ENCODE data around the gene TARM1.
"Not testable (repeated sequence)": the region's sequence is repeated elsewhere in the genome, so short reads cannot be mapped to it uniquely, and the experiment has no call there.

Gene TARM1

DNA sequence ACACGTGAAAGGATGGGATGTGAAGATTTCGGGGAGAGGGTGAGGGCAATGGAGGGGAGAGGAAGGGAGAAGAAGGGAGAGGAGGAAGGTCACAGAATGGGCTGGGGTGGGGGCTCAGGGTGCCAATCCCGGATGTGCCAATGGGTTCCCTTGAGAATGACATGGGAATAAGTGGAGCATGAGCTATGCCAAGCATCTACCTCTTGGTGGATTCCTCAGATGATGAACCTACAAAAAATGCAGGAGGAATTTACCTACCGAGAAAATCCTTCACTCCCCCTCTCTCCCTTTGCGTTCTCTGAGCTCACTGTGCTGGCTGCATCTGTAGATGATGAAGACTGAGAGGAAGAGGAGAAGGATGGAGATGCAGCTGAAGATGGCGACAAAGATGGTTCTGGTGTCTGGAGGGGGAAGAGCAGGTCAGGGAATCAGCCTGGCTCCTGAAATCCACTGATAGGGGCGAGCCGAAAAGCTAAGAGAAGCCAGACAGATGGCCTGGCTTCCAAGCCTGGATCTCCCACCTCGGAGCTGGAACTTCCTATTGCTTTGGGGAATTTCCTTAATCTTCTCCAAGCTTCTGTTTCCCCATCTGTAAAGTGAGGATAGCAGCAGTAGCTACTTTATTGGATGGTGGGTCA is 39.1 kb downstream of the TARM1 start:
- Histone ChIP-seq H3K27me3 (no peaks in the 10 kb centered on the region), H3K4me1 (no peaks in the 10 kb centered on the region), H3K9me3 (no peaks in the 10 kb centered on the region), H3K4me3 (ENCODE audit: low read depth, low read length) (no peak overlapping the region), H3K36me3 (no peaks in the 10 kb centered on the region)
- DNase-seq, result no peak
- TF ChIP-seq CTCF (IDR thresholded peaks at IDR 0.05; ENCODE audit: low read depth, low read length), result no peak

DNA sequence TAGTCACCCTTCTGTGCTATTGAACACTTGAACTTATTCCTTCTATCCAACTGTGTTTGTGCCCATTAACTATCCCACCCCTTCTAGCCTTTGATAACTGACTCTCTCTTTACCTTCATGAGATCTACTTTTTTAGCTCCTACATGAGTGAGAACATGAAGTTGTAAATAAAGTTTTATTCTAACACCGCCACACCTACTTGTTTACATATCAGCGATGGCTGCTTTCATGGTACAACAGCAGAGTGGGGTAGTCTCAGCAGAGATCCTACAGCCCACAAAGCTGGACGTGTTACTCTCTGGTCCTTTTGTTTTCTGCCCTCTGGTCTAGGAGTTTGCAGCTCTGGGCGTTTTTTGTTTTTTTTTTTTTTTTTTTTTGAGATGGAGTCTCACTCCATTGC is 41.2 kb downstream of the TARM1 start:
- Histone ChIP-seq H3K4me1 (no peaks in the 10 kb centered on the region), H3K9me3 (no peaks in the 10 kb centered on the region), H3K27me3 (no peaks in the 10 kb centered on the region), H3K4me3 (ENCODE audit: low read depth, low read length) (no peak overlapping the region), H3K36me3 (no peaks in the 10 kb centered on the region)
- no peak for DNase-seq
- no peak for TF ChIP-seq CTCF (IDR thresholded peaks at IDR 0.05; ENCODE audit: low read depth, low read length)

DNA sequence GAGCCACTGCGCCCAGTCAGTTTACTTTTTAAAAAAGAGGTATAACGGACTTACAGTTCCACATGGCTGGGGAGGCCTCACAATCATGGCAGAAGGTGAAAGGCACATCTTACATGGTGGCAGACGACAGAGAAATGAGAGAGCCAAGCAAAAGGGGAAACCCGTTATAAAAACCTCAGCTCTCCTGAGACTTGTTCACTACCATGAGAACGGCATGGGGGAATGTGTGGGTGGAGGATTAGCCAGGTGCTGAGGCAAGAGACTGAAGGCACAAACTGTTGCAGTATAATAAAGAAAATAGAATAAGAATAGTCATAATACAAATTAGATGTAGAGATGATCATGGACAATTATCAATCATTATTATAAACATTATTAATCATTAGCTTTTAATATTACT is 44.6 kb downstream of the TARM1 start:
- DNase-seq; H3K4me3 ChIP-seq (ENCODE audit: low read depth, low read length); H3K36me3 ChIP-seq; H3K27me3 ChIP-seq; H3K9me3 ChIP-seq; H3K4me1 ChIP-seq: not testable (repeated sequence)

GRCh38 chr19:54035215-54036178 is 45.7 kb downstream of the TARM1 start:
- Histone ChIP-seq H3K4me1 (no peaks in the 10 kb centered on the region), H3K9me3 (no peaks in the 10 kb centered on the region), H3K36me3 (no peaks in the 10 kb centered on the region), H3K4me3 (ENCODE audit: low read depth, low read length) (no peak overlapping the region), H3K27me3 (peaks cover 5% of the 10 kb centered on the region)
- no peak for DNase-seq
- no peak for TF ChIP-seq CTCF (IDR thresholded peaks at IDR 0.05; ENCODE audit: low read depth, low read length)

DNA sequence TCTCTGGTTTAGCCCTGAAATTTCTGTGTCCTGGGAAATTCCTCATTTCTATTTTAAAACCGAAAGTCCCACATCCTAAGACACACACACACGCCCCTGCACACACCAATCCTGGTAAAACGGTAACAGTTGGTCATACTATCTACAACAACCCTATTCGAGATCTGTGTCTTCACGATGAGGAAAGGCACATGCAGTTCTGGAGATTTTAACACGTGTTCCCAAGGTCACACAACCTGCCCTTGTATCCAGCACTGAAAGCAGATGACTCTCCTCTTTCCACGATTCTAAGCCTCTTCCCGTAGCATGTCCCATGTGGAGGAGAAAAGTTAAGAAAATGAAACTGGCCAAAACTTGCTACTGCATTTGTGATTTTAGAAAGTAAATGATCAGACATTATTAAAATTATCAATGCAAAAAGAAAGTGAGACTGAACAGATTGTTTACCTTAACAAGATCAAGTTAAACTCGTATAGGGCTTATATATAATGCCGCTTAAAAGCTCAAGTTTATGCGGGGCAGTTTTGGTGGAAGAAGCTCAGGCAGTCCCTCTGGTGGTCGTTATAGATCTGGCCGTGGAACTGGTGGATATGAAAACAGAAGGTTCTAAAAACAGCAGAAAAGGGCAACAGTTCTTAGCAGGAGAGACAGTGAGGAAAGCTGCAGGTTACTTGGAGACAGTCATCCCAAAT is 50.1 kb downstream of the TARM1 start:
- peaks cover 15% of the 10 kb centered on the region for H3K27me3 ChIP-seq
- no peaks in the 10 kb centered on the region for H3K36me3 ChIP-seq
- no peaks in the 10 kb centered on the region for H3K4me1 ChIP-seq
- DNase-seq, result no peak
- TF ChIP-seq CTCF (IDR thresholded peaks at IDR 0.05; ENCODE audit: low read depth, low read length), result peak; percentile 59
- no peak overlapping the region for H3K4me3 ChIP-seq (ENCODE audit: low read depth, low read length)
- H3K9me3 ChIP-seq, result no peaks in the 10 kb centered on the region

DNA sequence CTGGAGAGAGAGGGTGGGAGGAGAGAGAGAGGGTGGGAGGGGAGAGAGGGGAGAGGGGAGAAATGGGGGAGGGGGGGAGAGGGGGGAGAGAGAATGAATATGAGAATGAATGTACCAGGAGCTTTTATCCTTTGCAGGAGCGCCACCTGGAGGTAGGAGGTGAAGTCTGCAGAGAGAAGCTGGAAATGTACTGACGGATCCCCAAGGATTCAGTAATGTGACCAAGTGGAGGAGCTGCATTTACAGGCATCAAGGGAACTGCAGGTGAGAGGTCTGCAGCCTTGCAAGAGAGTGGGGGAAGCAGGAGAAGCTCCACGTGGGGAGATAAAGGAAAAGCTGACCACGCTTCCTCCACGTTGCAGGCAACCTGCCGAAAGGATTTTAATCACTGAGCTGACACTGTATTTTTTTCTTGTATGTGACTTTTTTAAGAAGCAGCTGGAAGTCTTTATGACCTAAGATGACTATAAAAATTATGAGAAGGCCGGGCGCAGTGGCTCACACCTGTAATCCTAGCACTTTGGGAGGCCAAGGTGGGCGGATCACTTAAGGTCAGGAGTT is 51.2 kb downstream of the TARM1 start:
- DNase-seq, result peak; percentile 67
- Histone ChIP-seq H3K4me1 (no peaks in the 10 kb centered on the region), H3K36me3 (no peaks in the 10 kb centered on the region), H3K9me3 (no peaks in the 10 kb centered on the region), H3K27me3 (peaks cover 15% of the 10 kb centered on the region), H3K4me3 (ENCODE audit: low read depth, low read length) (no peak overlapping the region)
- peak; percentile 71 for TF ChIP-seq CTCF (IDR thresholded peaks at IDR 0.05; ENCODE audit: low read depth, low read length)
